GM19324 (cell line): ENCODE data around the gene CRB2.

Experiments used
- ATAC-seq: cut with Tn5 transposase; IDR thresholded peaks from one replicate; pipeline ENCODE4 v1.9.1; 2021; ENCODE audit warnings: mild to moderate bottlenecking, moderate library complexity; ENCODE audit not compliant: unreplicated experiment, low FRiP score

CRB2 gene

DNA sequence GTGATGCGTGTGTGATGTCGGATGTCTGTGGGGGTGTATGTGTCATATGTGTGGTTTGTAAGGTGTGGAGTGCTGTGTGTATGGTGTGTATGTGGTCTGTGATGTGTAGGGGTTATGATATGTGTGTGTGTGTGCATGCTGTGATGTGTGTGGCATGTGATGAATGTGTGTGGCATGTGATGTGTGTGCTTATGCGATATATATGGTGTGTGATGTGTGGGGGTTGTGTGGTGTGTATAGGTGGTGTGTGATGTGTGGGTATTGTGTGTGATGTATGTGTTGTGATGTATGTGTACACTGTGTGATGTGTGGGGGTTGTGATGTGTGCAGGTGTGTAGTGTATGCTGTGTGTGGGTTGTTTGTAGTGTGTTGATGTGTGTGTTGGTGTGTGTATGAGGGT is 9.2 kb upstream of the CRB2 start:
- ATAC-seq, result no peak

DNA sequence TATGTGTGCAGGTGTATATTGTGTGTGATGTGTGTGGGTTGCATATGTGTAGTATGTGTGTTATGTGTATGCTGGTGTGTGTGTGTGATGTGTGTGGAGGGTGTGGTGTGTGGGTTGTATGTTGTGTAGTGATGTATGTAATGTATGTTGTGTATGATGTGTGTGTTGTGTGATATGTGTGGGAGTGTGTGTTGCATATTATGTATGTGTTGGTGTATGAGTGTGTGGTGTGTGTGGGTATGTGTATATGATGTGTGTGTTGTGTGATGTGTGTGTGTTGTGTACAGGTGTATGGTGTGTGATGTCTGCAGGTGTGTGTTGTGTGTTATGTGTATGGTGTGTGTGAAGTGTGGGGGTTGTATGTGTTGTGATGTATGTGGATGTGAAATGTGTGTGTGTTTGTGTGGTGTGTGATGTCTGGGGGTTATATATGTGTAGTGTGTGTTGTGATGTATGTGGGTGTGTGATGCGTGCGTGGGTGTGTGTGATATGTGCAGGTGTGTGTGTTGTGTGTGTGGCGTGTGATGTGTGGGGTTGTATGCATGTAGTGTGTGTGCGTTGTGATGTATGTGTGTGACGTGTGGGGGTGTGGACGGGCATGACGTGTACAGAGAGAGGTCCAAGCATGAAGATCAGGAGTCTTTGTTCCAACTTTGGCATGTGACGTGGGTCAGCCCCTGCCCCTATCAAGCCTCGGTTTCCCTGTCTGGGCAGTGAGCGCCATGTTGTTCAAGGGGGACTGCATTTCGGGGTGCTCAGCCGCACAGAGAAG is 8.5 kb upstream of the CRB2 start:
- ATAC-seq, result no peak

DNA sequence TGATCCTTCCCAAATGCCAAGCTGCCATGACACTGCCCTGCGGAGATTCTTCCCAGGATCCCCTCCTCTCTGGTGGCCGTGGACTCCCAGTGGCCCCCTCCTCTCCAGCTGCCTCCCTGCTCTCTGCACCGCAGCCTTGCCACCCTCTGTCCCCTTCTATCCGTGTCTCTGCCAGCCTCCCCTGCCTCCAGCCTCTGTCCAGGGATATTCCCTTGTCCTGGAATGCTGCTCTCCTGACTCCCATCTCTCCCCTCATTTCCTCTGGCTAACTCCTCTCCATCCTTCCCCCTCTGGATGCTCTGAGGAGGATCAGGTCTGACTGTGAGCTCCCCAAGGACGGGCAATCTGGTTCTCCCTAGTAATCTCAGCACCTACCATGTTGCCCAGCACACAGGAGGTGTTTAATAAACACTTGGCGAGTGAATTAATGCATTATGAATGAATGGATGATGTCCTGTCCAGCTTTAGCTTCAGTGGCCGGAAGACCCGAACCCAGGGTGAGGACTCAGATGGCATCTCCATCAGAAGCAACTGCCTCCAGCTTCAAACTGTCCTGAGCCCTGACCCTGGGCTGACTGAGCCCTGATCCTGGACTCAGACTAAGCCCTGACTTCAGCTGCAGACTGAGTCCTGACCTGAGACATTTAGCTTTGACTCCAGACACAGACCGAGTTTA is 7.5 kb upstream of the CRB2 start:
- ATAC-seq, result no peak

DNA sequence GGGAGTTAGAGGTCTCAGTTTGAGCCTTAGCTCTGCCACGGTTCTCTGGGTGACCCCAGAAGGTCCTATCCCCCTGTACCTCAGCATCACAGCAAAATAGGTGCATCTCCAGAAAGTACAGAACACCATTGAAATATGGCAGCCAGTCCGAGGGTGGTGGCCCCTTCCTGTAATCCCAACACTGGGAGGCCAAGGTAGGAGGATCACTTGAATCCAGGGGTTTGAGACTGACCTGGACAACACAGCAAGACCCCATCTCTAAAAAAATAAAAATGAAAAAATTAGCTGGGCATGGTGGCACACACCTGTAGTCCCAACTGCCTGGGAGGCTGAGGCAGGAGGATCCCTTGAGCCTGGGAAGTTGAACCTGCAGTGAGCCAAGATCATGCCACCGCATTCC is 7.0 kb upstream of the CRB2 start:
- ATAC-seq, result no peak

DNA sequence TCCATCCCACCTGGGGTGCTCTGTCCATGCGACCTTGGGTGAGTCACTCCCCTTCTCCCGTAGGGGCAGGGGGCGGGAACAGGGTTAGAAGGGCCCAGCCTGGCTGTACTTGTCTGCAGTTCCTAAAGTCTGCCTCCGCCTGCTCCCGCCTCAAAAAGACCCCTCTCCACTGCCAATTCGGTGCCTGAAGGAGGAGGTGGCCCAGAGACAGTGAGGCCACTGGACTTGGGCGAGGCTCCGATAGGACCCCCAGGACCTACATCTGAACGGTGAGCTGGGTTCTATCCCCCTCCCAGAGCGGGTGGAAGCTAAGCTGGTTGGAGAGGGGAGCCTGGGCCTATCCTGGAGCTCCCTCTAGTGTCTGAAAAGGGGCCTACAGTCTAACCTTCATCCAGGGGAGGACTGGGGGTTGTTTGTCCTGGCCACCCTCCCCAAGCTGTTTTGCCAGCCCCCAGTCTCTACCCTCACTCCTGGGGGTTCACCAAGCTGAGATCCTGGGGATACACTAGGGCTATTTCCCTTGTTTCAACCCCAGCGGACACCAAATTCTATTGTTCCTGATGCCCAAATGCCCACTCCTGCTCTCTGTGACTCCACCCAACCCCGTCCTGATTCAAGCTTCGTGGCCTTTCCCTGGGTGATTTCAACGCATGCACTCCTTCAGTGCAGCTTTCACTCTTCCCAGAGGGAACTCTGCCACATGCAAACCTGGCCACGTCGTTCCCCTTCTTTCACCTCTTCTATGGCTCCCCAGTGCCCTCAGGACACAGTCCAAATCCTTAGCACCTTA is 6.1 kb upstream of the CRB2 start:
- ATAC-seq, result no peak

DNA sequence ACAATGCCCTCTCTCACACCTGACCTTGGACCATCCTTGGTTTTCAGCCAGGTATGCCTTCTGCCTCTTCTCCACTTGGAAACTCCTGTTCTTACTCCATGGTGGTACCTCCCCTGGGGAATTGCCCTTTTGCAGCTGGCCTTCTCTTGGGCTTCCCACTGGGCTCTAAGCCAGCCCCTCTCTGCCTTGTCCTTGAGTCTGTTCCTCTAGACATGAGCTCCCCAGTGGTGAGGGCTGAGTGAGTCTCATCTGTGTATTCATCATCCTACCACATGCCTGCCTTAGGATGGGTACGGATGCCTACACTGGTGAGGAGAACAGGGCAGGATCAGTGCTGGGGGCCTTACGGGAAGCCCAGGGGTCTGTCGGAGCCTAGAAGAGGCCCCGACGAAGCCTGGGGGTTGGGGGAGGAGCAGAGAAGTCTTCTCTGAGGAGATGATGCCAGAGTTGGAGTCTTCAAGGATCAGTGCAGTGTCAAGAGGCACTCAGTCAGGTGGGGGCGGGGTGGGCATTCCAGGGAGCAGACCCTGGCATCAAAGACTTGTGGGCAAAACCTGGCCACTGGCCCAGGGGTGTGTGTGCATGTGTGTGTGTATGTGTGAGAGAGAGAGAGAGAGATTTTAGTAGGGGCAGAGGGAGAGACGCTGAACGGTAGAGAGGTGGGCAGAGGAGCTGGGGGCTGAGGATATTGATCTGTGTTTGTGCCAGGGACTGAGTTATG is 5.2 kb upstream of the CRB2 start:
- ATAC-seq, result no peak

DNA sequence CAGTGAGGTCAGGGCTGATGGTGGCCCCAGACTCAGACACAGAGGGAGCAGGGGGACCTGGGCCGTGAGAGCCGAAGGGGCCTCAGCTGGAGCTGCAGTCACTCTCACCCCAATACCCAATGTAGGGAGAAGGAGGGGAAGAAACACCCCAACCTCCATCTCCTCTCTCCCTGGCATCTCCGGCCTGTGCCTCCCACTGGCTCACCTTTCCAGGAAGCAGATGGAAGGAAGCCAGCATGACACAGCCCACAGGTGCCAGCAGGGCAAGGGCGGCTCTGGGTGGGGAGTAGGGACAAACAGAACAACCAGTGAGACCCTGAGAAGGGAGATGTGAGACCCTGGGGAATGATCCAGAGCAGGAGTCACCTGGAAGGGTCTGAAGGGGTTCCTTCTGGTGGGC is 3.0 kb upstream of the CRB2 start:
- ATAC-seq, result no peak

DNA sequence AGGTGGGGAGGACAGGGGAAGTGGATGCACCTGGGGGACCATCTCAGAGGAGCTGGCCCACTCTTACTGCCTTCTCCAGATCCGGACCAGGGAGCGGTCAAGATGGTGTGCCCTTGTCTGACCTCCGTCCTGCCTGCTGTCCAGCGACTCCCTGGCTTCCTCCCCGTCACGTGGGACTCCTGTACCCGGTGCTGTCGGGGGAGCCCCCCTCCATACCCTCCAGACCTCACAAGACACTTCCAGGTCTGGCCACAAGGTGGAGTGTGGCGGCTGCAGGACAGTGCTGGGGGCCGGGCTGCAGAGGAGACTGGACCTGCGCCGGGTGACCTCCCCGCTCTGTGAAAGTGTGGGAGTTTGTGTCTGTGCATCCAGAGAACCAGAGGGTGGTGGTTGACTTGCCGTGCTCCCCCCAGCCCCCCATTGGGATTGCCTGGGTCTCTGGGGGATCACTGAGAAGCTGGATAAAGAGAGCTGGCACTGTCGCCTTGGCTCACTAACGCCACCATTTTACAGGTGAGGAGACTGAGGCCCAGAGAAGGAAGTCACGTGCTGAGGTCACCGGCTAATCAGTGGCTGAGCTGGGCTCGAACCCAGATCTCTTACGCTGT is 1.9 kb upstream of the CRB2 start:
- ATAC-seq, result peak; percentile 53

DNA sequence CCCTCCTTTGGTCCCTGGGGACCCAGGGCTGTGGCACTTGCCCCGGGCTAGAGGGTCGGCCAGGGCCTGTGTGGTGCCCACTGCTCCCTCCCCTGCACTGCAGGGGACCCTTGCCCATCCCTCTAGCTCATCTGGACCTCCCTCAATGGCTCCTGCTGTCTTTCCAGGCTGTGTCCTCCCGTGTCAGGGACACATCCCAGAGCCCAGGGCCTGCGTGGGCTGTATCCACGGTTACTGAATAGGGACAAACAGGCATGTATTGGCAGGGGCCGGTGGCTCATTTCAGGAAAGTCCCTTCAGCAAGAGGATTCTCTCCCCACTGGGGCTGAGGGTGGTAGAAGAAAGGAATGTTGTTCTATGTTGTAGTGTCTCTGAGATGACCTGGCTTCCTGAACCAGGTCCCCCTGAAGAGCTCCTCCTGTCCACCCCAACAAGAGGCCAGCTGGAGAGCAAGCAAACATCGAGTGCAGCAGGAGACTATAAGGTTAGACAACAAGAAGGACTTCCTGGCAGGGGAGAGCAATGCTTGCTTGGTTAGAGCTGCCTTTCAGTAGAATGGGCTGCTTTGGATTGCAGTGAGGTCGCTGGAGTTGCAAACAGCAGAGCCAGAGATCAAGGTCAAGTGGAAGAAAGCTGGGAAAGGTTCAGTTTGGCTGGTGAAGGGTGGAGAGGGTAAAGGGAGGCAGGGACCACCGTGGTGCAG is 1.0 kb upstream of the CRB2 start:
- ATAC-seq, result no peak

DNA sequence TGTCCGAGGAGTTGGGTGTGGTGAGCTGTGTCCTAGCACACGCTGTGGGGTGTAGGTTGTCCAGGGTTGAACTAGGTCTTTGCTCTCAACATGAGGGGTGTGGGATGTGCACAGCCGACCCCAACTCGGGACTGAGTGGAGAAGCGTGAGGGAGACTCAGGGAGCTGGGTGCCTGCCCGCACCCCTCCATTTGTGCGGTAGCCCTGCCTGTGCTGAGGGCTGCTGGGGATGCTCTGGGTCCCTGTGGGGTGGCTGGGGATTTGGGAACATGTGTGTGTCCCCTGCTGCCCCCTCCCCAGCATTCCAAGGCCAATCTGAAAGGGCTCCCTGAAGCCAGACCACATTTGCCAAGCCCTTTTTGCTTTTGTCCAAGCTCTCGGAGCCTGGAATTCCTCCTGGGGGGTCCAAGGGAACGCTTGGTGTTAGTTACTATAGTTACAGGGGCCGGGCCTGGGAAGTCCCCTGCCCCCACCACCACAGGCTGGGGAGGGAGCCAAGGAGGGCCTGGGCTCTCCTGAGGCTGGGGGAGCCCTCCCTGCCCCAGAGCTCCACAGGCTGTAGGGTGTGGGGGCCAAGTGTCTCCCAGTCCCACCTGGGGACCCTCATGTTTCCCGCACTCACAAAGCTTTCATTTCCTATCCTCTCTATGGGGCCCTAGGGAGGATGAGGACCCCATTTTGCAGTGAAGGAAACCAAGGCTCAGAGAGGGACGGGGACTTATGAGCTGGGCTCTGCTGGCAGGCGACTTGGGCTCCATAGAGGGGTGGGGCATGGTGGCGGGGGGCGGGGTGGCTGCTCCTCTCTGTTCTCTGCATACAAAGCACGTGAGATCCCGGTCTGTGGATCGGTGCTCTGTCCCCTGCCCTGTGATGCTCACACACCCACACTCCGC is 1.1 kb downstream of the CRB2 start:
- no peak for ATAC-seq

DNA sequence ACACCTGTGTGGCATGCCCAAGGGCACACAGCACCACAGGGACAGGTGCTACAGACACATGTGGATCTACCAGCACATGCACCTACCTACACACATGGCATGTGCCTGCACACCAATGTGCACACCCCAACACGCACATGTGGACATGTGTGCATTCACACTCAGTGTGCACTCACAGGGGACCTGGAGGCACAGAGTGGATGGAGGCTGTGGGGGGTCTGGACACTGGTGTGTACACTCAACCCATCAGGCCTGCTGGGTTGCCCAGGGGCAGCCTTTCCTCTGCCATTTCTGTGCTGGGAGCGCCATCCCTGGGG is 1.7 kb downstream of the CRB2 start:
- ATAC-seq, result no peak

DNA sequence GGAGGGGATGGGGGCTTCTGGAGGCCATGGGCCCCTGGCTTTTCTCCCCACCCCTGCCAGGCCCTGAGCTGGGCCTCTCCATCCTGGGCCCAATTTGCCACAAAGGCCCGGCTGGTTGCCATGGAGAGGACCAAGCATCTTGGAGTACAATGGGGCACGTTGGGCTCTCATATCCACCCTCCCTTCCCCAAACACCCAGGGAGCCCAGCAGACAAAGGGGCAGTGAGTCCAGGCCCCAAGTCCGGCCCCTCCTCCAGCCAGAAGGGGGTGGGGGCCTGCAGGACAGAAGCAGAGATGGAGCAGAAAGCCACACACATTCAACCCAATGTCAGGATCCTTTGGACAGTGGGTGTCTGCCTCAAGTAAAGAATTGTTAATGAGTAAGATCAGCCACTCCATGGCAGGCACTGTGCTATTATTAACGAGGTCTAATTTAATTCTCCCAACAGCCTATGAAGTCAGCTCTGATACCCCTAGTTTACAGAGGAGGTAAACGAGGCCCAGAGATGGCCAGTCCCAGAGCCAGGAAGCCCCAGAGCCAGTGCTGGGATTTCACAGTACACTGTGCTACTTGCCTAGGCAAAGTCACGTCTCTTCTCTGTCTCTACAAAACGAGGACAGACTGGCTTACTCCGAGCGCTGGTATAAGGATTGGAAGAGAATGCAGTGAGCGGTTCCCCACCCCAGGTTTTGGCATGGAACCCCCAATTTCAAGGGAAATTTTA is 2.3 kb downstream of the CRB2 start:
- no peak for ATAC-seq

DNA sequence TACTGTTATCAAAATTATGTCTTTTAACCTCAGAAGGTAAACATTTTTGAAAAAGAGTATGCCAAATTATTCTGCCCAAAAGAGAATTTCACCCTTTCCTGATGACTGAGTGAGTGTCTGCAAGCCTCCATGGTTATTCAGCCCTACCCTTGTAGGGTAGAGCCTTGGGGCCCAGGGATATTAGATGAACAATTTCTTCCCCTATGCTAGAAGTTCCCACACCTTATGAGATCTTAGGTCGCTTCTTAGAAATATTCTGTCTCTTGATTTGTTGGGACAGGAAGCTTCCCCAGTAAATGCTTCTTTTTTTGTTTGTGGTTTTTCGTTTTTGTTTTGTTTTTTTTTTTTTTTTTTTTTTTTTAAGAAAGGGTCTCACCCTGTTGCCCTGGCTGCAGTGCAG is 3.1 kb downstream of the CRB2 start:
- ATAC-seq, result no peak

DNA sequence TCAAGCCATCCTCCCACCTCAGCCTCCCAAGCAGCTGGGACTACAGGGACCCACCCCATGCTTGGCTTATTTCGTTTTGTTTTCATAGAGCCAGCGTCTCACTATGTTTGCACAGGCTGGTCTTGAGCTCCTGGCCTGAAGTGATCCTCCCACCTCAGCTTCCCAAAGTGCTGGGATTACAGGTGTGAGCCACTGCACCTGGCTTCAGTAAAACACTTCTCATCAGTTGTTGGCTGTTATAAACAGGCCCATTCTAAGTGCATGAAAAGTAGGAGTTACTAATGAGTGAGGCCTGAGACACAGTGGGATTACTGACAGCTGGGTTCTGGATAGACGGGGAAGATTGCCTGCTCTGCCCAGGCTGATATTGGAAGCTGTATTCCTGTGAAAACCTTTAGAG is 3.5 kb downstream of the CRB2 start:
- no peak for ATAC-seq

DNA sequence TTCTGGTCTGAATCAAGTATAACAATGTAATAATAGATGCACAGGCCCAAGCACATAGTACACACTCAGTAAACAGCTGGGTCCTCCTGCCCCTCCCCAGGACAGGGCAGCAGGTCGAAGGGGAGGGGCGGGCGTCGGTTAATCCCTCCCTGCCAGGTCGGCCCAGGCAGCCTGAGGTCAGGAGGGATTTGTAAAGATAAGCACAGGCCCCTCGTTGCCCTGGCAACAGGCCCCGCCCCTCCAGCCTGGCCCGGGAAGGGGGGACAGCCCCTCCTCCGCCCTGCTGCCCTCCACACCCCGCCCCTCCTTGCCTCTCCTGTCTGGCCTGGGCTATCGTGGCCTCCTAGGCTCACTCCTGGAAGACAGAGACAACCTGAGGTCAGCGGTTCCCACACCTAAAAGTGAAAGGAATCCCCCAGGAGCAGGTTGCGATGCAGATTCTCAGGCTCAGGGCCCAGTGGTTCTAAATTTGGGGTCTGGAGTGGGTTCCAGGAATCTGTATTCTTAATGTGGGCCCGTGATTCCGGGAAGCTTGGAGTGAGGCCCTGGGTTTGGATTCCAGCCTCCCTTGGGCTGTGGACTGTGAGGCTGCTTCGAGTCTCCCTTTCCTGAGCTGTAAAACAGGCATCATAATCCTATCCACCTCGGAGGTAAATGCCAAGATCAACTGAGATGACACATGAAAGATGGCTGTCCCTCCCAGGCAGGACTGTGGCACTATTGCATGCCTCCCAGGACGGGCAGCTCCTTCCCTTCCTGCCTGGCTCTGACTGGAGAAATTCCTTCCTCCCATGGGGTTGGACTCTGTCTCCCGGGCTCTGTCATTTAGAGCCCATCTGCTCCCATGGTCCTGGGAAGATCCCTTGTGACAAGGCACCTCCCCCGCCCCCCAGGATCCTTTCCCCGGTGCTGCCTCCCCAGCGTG is 4.4 kb downstream of the CRB2 start:
- ATAC-seq, result no peak

DNA sequence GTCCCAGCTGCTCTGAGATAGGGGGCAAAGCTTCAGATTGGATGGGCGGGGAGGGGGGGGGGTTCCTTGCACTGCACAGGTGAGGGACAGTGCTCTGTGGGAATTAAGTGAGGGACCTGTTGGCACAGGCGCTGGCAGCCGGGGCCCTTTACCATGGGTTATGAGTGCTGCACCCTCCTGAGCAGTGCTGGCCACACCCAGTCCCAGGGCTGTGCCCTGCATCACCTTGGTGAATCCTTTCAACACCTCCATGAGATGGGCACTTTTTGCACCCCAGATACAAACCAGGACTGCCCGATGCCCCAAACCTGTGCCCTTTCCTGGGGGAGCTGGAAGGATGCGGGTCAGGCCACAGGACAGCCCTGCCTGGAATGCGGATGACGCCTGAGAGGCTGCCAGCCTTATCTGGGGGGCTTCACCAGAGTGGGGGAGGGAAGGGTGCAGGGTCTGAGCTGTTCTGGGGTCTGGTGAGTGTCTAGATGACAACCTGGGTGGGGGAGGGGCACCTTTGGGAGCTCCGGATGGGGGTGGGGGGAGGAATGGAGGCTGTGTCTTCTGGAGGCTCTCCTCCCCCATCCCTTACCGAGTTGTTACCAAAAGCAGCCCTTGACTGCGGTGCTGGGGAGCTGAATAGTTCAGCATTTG is 5.2 kb downstream of the CRB2 start:
- ATAC-seq, result no peak
